IMR-90 (cell line): ENCODE results near the gene RASGRF2. TPM values are rescaled to one million over a fixed set of nuclear protein-coding genes. Genes with fewer than 3 reads are reported as not detected.

ENCODE experiments used
- ATAC-seq: fragments of 200-7000 bp; cut with Tn5 transposase; 2 replicates; pipeline ENCODE4 v1.9.1; 2020; ENCODE audit warnings: low read depth, mild to moderate bottlenecking, moderate library complexity
- BruUV-seq: library from RNA; stranded (reverse); fragments of 400-500 nt; replicated peaks from 2 replicates; lab custom pipeline; 2021; lab: Mats Ljungman, UMichigan
- CTCF ChIA-PET: fragments of 300-600 bp; formaldehyde crosslinking; extraction: SDS; loops from one replicate; lab custom pipeline; 2021; ENCODE audit warnings: antibody characterized with exemption; lab: Yijun Ruan, JAX
- POLR2A ChIA-PET: fragments of 300-600 bp; sonication (Branson Sonifier 250); formaldehyde crosslinking; loops from one replicate; lab custom pipeline; 2022; ENCODE audit warnings: antibody characterized with exemption; ENCODE audit not compliant: unreplicated experiment; lab: Charles Lee
- DNase-seq: peaks from one replicate; pipeline ENCODE4 v3.0.0; 2013
- H2AFZ ChIP-seq: replicated peaks from 2 replicates; pipeline ENCODE3; 2013; ENCODE audit warnings: low read length, mild to moderate bottlenecking; ENCODE audit not compliant: poor library complexity
- H2AK5ac ChIP-seq: 2 replicates; pipeline ENCODE4 v1.6.1; 2013; ENCODE audit warnings: low read depth, low read length, inconsistent platforms
- H2AK9ac ChIP-seq: replicated peaks from 2 replicates; pipeline ENCODE3; 2013; ENCODE audit warnings: mild to moderate bottlenecking, low read depth, low read length, moderate library complexity; ENCODE audit not compliant: poor library complexity
- H2BK120ac ChIP-seq: 2 replicates; pipeline ENCODE4 v1.6.1; 2013; ENCODE audit warnings: low read depth, low read length, inconsistent platforms
- H2BK15ac ChIP-seq: 3 replicates; pipeline ENCODE4 v1.6.1; 2013; ENCODE audit warnings: low read depth, low read length, inconsistent platforms
- H2BK20ac ChIP-seq: 2 replicates; pipeline ENCODE4 v1.6.1; 2013; ENCODE audit warnings: low read depth, mild to moderate bottlenecking, inconsistent platforms, low read length, moderate library complexity
- H2BK5ac ChIP-seq: 2 replicates; pipeline ENCODE4 v1.6.1; 2013; ENCODE audit warnings: mild to moderate bottlenecking, low read depth, low read length, inconsistent platforms; ENCODE audit not compliant: poor library complexity, severe bottlenecking
- H3K14ac ChIP-seq: replicated peaks from 2 replicates; pipeline ENCODE4 v1.6.1; 2013; ENCODE audit warnings: low read depth, low read length, inconsistent platforms
- H3K18ac ChIP-seq: 2 replicates; pipeline ENCODE4 v1.6.1; 2013; ENCODE audit warnings: low read depth, low read length, control low read depth
- H3K23ac ChIP-seq: 2 replicates; pipeline ENCODE4 v1.6.1; 2013; ENCODE audit warnings: low read depth, low read length, inconsistent platforms
- H3K27ac ChIP-seq: 2 replicates; pipeline ENCODE4 v1.5.1; 2013; ENCODE audit warnings: mild to moderate bottlenecking, control low read depth, low read length; ENCODE audit not compliant: insufficient read depth
- H3K27me3 ChIP-seq: 2 replicates; pipeline ENCODE4 v1.6.1; 2013; ENCODE audit warnings: low read length; ENCODE audit not compliant: control insufficient read depth, insufficient read depth
- H3K36me3 ChIP-seq: 2 replicates; pipeline ENCODE4 v1.6.1; 2013; ENCODE audit warnings: low read length, mixed read lengths; ENCODE audit not compliant: control insufficient read depth, insufficient read depth
- H3K4ac ChIP-seq: 2 replicates; pipeline ENCODE4 v1.6.1; 2013; ENCODE audit warnings: low read depth, low read length, inconsistent platforms
- H3K4me1 ChIP-seq: 2 replicates; pipeline ENCODE4 v1.6.1; 2013; ENCODE audit warnings: low read length, mixed read lengths; ENCODE audit not compliant: control insufficient read depth, insufficient read depth
- H3K4me2 ChIP-seq: 2 replicates; pipeline ENCODE4 v1.6.1; 2013; ENCODE audit warnings: low read depth, mild to moderate bottlenecking, control low read depth, low read length, moderate library complexity
- H3K4me3 ChIP-seq: 2 replicates; pipeline ENCODE4 v1.5.1; 2013; ENCODE audit warnings: low read depth, mild to moderate bottlenecking, control low read depth, low read length, moderate library complexity; ENCODE audit not compliant: insufficient read depth
- H3K56ac ChIP-seq: 2 replicates; pipeline ENCODE4 v1.6.1; 2013; ENCODE audit warnings: low read length, inconsistent platforms; ENCODE audit not compliant: insufficient read depth; ENCODE audit errors: extremely low read depth
- H3K79me1 ChIP-seq, 2 experiments: 2 replicates each; pipeline ENCODE4 v1.6.1; 2013; ENCODE audit warnings: low read length in 2 of 2, inconsistent platforms in 1 of 2, low read depth in 1 of 2
- H3K9ac ChIP-seq: 2 replicates; pipeline ENCODE4 v1.6.1; 2013; ENCODE audit warnings: low read depth, low read length, control low read depth
- H3K9me1 ChIP-seq: 2 replicates; pipeline ENCODE4 v1.6.1; 2013; ENCODE audit warnings: low read length, inconsistent platforms; ENCODE audit not compliant: insufficient read depth
- H3K9me3 ChIP-seq: 2 replicates; pipeline ENCODE4 v1.6.1; 2013; ENCODE audit warnings: low read length; ENCODE audit not compliant: control insufficient read depth, insufficient read depth
- H4K20me1 ChIP-seq: 2 replicates; pipeline ENCODE4 v1.6.1; 2013; ENCODE audit warnings: low read length, inconsistent platforms; ENCODE audit not compliant: insufficient read depth
- H4K5ac ChIP-seq: 2 replicates; pipeline ENCODE4 v1.6.1; 2013; ENCODE audit warnings: mild to moderate bottlenecking, low read depth, low read length, control low read depth
- H4K8ac ChIP-seq, 2 experiments: 2 replicates each; pipeline ENCODE4 v1.6.1; 2013; ENCODE audit warnings: low read depth in 2 of 2, low read length in 2 of 2, control low read depth in 1 of 2, inconsistent platforms in 1 of 2
- H4K91ac ChIP-seq: 2 replicates; pipeline ENCODE4 v1.6.1; 2013; ENCODE audit warnings: low read depth, low read length, inconsistent platforms; ENCODE audit not compliant: insufficient read depth
- BHLHE40 ChIP-seq: fragments of 150-350 bp; IDR thresholded peaks from 2 replicates; pipeline ENCODE4 v1.6.1; 2016; ENCODE audit warnings: mild to moderate bottlenecking, low read depth, low read length
- CEBPB ChIP-seq: IDR thresholded peaks from 2 replicates; pipeline ENCODE4 v1.6.1; 2012; ENCODE audit warnings: low read depth, low read length, improper control_type of control experiment
- CHD1 ChIP-seq: IDR thresholded peaks from 2 replicates; pipeline ENCODE4 v1.6.1; 2012; ENCODE audit warnings: low read depth, low read length, improper control_type of control experiment
- FOS ChIP-seq: fragments of 150-350 bp; IDR thresholded peaks from 2 replicates; pipeline ENCODE4 v1.6.1; 2016; ENCODE audit warnings: low read depth, low read length
- MAFK ChIP-seq: IDR thresholded peaks from 2 replicates; pipeline ENCODE4 v1.6.1; 2012; ENCODE audit warnings: low read depth, low read length, improper control_type of control experiment
- MAZ ChIP-seq: IDR thresholded peaks from 2 replicates; pipeline ENCODE4 v1.6.1; 2012; ENCODE audit warnings: low read depth, mild to moderate bottlenecking, low read length, improper control_type of control experiment, moderate library complexity, borderline replicate concordance
- MXI1 ChIP-seq: IDR thresholded peaks from 2 replicates; pipeline ENCODE4 v1.6.1; 2012; ENCODE audit warnings: low read depth, mild to moderate bottlenecking, low read length, moderate library complexity, borderline replicate concordance
- NFE2L2 ChIP-seq: fragments of 150-350 bp; IDR thresholded peaks from 2 replicates; pipeline ENCODE4 v1.6.1; 2016; ENCODE audit warnings: low read depth, mild to moderate bottlenecking, low read length
- POLR2A ChIP-seq: IDR thresholded peaks from 2 replicates; pipeline ENCODE4 v1.6.1; 2012; ENCODE audit warnings: mild to moderate bottlenecking, low read depth, low read length
- RAD21 ChIP-seq: IDR thresholded peaks from 2 replicates; pipeline ENCODE4 v1.6.1; 2012; ENCODE audit warnings: low read length, improper control_type of control experiment
- RCOR1 ChIP-seq: IDR thresholded peaks from 2 replicates; pipeline ENCODE4 v1.6.1; 2012; ENCODE audit warnings: mild to moderate bottlenecking, low read length, improper control_type of control experiment; ENCODE audit not compliant: insufficient replicate concordance
- RFX5 ChIP-seq: IDR thresholded peaks from 2 replicates; pipeline ENCODE4 v1.8.0; 2012; ENCODE audit warnings: low read depth, mild to moderate bottlenecking, low read length, moderate library complexity
- SMC3 ChIP-seq: fragments of 150-350 bp; IDR thresholded peaks from 2 replicates; pipeline ENCODE4 v1.6.1; 2016; ENCODE audit warnings: low read depth, mild to moderate bottlenecking, antibody characterized with exemption, low read length, moderate library complexity
- WGBS, 2 experiments: methylation state at CpG; one replicate each; pipeline versions ENCODE4 v1.1.5 to v1.1.7; 2013; ENCODE audit warnings: missing lambda C conversion rate in 2 of 2; ENCODE audit not compliant: insufficient read length in 1 of 2; ENCODE audit errors: extremely low coverage in 2 of 2; 5-methylcytosine and 5-hydroxymethylcytosine counted together
- dilution Hi-C: fragments of 300-500 bp; cut with HindIII; formaldehyde crosslinking; loops from one replicate; pipeline ENCODE4 v1.14.3; 2018; ENCODE audit warnings: low sequenced_read_pairs; ENCODE audit not compliant: unreplicated experiment
- in situ Hi-C: fragments of 300-500 bp; cut with MboI; formaldehyde crosslinking; loops from 3 replicates; pipeline ENCODE4 v1.14.3; 2019; ENCODE audit warnings: low sequenced_read_pairs, inconsistent platforms, mixed read lengths
- intact Hi-C: fragments of 100-400 bp; cut with micrococcal nuclease; formaldehyde crosslinking; loops from 2 replicates; pipeline ENCODE4 v1.10.0; 2022
- polyA plus RNA-seq, 3 experiments: library from polyadenylated mRNA; depleted of rRNA; stranded (reverse); fragments of >200 nt; gene quantifications; 2 replicates each; pipeline ENCODE4 v1.2.3, GENCODE V29; 2012; ENCODE audit warnings: low replicate concordance in 1 of 3
- total RNA-seq: library from RNA; depleted of rRNA; stranded (reverse); fragments of >200 nt; gene quantifications from 2 replicates; pipeline ENCODE4 v1.2.3, GENCODE V29; 2012
- TF ChIP-seq, protein P1 (sequence below): fragments of 150-350 bp; IDR thresholded peaks from 2 replicates; pipeline ENCODE4 v1.6.1; 2016; ENCODE audit warnings: low read depth, mild to moderate bottlenecking, low read length, moderate library complexity, borderline replicate concordance
- TF ChIP-seq, protein P2 (sequence below): fragments of 150-350 bp; IDR thresholded peaks from 2 replicates; pipeline ENCODE4 v1.6.1; 2017; ENCODE audit warnings: mild to moderate bottlenecking, antibody characterized with exemption, low read length, low read depth
- TF ChIP-seq, protein P3 (sequence below): conservative IDR thresholded peaks from 2 replicates; pipeline ENCODE4 v1.5.1; 2012; ENCODE audit warnings: mild to moderate bottlenecking, low read depth, low read length, improper control_type of control experiment

The RASGRF2 gene
- total and polyA plus RNA-seq, 2 of the 4 experiments (the other 2 are of a cell fraction), result 2.9 to 5.0 TPM

DNA sequence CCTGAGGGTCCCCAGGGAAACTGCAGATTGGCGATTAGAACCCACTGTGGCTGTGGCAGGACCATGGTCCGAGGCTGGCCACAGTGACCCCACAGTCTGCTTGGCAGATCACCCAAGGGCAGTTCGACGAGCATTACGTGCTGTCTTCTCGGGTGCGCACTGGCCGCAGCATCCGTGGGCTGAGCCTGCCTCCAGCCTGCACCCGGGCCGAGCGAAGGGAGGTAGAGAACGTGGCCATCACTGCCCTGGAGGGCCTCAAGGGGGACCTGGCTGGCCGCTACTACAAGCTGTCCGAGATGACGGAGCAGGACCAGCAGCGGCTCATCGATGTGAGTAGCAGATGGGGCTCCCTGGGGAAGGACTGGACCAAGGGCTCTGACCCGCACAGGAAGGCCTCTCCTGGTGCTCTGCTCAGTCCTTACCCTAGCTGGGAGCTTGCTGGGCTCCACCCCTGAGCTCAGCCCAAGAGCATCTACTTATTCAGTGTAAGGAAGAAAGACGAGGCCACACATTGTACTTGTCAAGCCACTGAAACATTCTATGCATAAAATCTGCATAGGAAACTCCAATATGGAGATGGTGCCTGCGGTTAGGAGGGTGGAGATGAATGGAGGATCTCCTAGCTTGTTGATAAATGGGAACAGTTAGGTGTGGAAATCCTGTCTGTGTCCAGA is 294.9 kb downstream of the RASGRF2 start:
- Histone ChIP-seq H2BK20ac (no peak overlapping the region), H2BK15ac (no peak overlapping the region), H3K9ac (no peak overlapping the region), H2AFZ (no peak overlapping the region), H2BK5ac (no peak overlapping the region), H3K56ac (no peak overlapping the region), H3K4me3 (no peak overlapping the region), H2BK120ac (no peak overlapping the region), H3K36me3 (no peaks in the 10 kb centered on the region), H2AK5ac (no peak overlapping the region), H2AK9ac (no peak overlapping the region), H3K18ac (no peak overlapping the region), H3K27me3 (no peaks in the 10 kb centered on the region), H3K4me2 (no peak overlapping the region), H3K4ac (no peak overlapping the region), H3K23ac (no peak overlapping the region), H3K27ac (no peak overlapping the region), H4K20me1 (no peaks in the 10 kb centered on the region), H4K91ac (no peak overlapping the region), H3K14ac (no peak overlapping the region), H4K5ac (no peak overlapping the region), H4K8ac (no peak overlapping the region), H3K4me1 (no peaks in the 10 kb centered on the region), H3K79me1 (peaks cover 3 to 12% of the 10 kb centered on the region in 2 experiments; a peak in 2 of 4 replicates), H3K9me3 (no peaks in the 10 kb centered on the region), H3K9me1 (peaks cover 3% of the 10 kb centered on the region; the same call in 1 of the 2 replicates)
- ChIA-PET CTCF (no interaction called here), POLR2A (no interaction called here)
- no TSS peak for BruUV-seq
- DNase-seq (no peak), ATAC-seq (no peak)
- 96% methylated on average over 9 of the region's 21 CpGs; no CpG with 5 or more reads in 1 of the 2 experiments for WGBS, 2 experiments
- intact Hi-C loops, result no loop called here
- in situ Hi-C loops, result no loop called here
- dilution Hi-C loops, result no loop called here
- TF ChIP-seq FOS, result no peak
- TF ChIP-seq MAZ, result no peak
- no peak for TF ChIP-seq RAD21
- no peak for TF ChIP-seq MAFK
- TF ChIP-seq CHD1, result no peak
- no peak for TF ChIP-seq RFX5
- no peak for TF ChIP-seq BHLHE40
- no peak for TF ChIP-seq RCOR1
- TF ChIP-seq, protein P1, sequence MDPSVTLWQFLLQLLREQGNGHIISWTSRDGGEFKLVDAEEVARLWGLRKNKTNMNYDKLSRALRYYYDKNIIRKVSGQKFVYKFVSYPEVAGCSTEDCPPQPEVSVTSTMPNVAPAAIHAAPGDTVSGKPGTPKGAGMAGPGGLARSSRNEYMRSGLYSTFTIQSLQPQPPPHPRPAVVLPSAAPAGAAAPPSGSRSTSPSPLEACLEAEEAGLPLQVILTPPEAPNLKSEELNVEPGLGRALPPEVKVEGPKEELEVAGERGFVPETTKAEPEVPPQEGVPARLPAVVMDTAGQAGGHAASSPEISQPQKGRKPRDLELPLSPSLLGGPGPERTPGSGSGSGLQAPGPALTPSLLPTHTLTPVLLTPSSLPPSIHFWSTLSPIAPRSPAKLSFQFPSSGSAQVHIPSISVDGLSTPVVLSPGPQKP, result no peak
- TF ChIP-seq SMC3, result no peak
- no peak for TF ChIP-seq POLR2A
- TF ChIP-seq CEBPB, result no peak
- TF ChIP-seq, protein P2, sequence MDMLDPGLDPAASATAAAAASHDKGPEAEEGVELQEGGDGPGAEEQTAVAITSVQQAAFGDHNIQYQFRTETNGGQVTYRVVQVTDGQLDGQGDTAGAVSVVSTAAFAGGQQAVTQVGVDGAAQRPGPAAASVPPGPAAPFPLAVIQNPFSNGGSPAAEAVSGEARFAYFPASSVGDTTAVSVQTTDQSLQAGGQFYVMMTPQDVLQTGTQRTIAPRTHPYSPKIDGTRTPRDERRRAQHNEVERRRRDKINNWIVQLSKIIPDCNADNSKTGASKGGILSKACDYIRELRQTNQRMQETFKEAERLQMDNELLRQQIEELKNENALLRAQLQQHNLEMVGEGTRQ, result no peak
- TF ChIP-seq MXI1, result no peak
- TF ChIP-seq NFE2L2, result no peak
- TF ChIP-seq, protein P3, sequence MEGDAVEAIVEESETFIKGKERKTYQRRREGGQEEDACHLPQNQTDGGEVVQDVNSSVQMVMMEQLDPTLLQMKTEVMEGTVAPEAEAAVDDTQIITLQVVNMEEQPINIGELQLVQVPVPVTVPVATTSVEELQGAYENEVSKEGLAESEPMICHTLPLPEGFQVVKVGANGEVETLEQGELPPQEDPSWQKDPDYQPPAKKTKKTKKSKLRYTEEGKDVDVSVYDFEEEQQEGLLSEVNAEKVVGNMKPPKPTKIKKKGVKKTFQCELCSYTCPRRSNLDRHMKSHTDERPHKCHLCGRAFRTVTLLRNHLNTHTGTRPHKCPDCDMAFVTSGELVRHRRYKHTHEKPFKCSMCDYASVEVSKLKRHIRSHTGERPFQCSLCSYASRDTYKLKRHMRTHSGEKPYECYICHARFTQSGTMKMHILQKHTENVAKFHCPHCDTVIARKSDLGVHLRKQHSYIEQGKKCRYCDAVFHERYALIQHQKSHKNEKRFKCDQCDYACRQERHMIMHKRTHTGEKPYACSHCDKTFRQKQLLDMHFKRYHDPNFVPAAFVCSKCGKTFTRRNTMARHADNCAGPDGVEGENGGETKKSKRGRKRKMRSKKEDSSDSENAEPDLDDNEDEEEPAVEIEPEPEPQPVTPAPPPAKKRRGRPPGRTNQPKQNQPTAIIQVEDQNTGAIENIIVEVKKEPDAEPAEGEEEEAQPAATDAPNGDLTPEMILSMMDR, result no peak
